Activated CD4-positive, alpha-beta memory T cell treated with anti-CD3 and anti-CD28 coated beads for 36 hours (primary cell): ENCODE data around the gene HOXB9. TPM values are rescaled to one million over a fixed set of nuclear protein-coding genes. Genes with fewer than 3 reads are reported as not detected.

Experiments
- CTCF ChIA-PET: fragments of 350-600 bp; sonication (Branson Sonifier 250); formaldehyde crosslinking; loops from one replicate; lab custom pipeline; 2021; ENCODE audit warnings: antibody characterized with exemption, inconsistent platforms; lab: Charles Lee
- POLR2A ChIA-PET: fragments of 350-600 bp; sonication (Branson Sonifier 250); formaldehyde crosslinking; loops from one replicate; lab custom pipeline; 2021; ENCODE audit warnings: antibody characterized with exemption; lab: Charles Lee
- DNase-seq: peaks from one replicate; pipeline ENCODE4 v3.0.0-alpha.2; 2020
- H3K27ac Mint-ChIP-seq: one replicate; pipeline ENCODE4 v1.8.0; 2021; ENCODE audit warnings: mixed read lengths
- H3K27me3 Mint-ChIP-seq: one replicate; pipeline ENCODE4 v1.8.0; 2021; ENCODE audit warnings: mixed read lengths
- H3K36me3 Mint-ChIP-seq: one replicate; pipeline ENCODE4 v1.8.0; 2021; ENCODE audit warnings: mixed read lengths
- H3K4me1 Mint-ChIP-seq: one replicate; pipeline ENCODE4 v1.8.0; 2021; ENCODE audit warnings: low read depth, mixed read lengths
- H3K4me3 Mint-ChIP-seq: one replicate; pipeline ENCODE4 v1.8.0; 2021; ENCODE audit warnings: mild to moderate bottlenecking, mixed read lengths
- H3K9me3 Mint-ChIP-seq: one replicate; pipeline ENCODE4 v1.8.0; 2021; ENCODE audit warnings: mixed read lengths
- intact Hi-C: fragments of 100-400 bp; cut with micrococcal nuclease; formaldehyde crosslinking; loops from one replicate; pipeline ENCODE4 v1.15.1; 2023
- total RNA-seq, 2 experiments: library from RNA; stranded (reverse); gene quantifications; one replicate each; pipeline ENCODE4 v1.2.3, GENCODE V29; 2021

The HOXB9 gene
- total RNA-seq, 2 experiments from 2014 or later = 1.4 to 1.5 TPM

GRCh38 chr17:48579471-48579759, 46.7 kb downstream of the HOXB9 start:
- intact Hi-C loops = loop anchor here (2.0 to 5.0 kb wide), 2 partner anchors 37 to 89 kb away; no protein-coding TSS in a partner anchor
- Mint-ChIP-seq H3K27ac (no peak overlapping the region), H3K4me1 (peaks cover 35% of the 10 kb centered on the region), H3K36me3 (no peaks in the 10 kb centered on the region), H3K27me3 (peaks cover 52% of the 10 kb centered on the region), H3K9me3 (no peaks in the 10 kb centered on the region), H3K4me3 (peak overlapping the region; percentile 80)
- ChIA-PET POLR2A (no interaction called here), CTCF (no interaction called here)
- DNase-seq = no peak

DNA sequence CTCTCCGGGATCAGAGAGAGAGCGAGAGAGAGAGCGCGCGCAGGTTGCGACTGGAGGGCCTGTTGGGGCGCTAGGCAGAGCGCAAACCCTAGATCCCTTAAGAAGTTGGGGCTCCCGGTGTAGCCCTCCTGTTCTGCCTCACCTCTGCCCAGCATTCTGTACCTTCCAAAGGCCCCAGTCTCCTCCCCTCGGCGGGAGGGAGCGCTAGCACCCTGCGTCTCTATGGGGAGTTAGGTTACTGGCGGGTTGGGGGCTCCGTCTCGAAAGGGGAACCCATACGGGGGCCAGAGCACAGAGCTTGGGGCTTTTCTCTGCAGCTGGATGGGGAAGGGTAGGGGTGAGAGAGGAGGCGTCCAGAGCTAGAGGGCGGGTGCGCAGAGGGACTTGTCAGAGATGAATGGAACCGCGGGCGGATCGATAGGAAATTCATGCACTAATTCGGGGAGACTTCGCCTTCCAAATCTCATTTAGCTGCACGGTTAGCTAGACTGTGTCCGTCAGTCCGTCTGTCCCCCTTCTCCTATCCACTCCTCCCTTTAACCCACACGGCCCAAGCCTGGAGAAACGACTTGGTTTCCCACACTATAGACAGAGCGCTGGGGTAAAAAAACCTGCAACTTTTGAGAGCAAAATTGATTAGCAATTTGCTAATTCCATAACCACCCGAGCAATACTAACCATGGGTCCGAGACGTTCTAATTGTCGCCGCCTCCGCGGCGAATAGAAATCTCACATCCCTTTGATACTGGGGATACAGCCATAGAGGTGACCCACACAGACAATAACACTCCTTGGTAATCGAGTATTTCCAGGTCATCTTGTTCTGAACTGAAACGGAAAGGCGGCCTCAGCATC, 47.3 kb downstream of the HOXB9 start:
- intact Hi-C loops = loop anchor here (2.0 to 5.0 kb wide), 2 partner anchors 37 to 88 kb away; no protein-coding TSS in a partner anchor
- H3K27me3 Mint-ChIP-seq = peaks cover 47% of the 10 kb centered on the region
- H3K27ac Mint-ChIP-seq = peak overlapping the region; percentile 59
- peak; percentile 34 for DNase-seq
- H3K9me3 Mint-ChIP-seq = no peaks in the 10 kb centered on the region
- no peaks in the 10 kb centered on the region for H3K36me3 Mint-ChIP-seq
- peak overlapping the region; percentile 80 for H3K4me3 Mint-ChIP-seq
- CTCF ChIA-PET = interaction anchor here (1.3 kb wide), 1 partner anchor 36 kb away, joined by 3 read pairs; no protein-coding TSS in a partner anchor
- peaks cover 35% of the 10 kb centered on the region for H3K4me1 Mint-ChIP-seq
- POLR2A ChIA-PET = no interaction called here

DNA sequence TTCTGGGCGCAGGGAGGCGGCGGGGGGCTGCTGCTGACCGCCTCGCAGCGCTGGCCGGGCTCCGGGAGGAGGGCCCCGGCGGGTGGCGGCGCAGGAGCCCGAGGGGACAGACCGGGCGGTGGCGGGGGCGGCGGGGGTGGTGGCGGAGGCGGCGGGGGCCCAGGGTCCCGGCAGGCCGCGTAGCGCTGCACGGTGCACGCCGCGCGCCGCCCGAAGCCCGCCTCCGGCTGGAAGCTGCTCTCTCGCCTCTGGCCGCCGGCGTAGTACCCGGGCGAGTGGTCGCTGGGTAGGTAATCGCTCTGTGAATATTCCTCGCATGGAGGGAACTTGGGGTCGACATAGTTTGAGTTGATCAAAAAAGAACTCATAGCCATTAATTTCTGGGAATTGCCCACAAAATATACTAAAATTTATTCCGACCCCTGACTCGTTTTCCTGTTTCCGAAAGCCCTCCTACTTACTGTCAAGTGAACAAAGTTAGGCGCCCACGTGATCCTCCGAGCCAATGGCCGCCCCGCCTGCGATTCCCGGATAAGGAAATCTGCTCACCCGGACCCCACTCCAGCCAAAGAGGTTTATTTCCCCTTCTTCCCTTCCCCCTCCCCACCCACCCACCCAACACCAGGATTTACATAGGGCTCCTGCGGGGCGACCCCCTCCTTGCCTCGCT, 48.1 kb downstream of the HOXB9 start, which contains the start of gene HOXB4:
Gene HOXB4, minus strand, starts transcription at position 405 of the 670 bp plus-strand sequence. Its CDS starts 31 bp downstream, at position 374.
- CTCF ChIA-PET = interaction anchor here (1.3 to 1.4 kb wide), 2 partner anchors 36 to 85 kb away, joined by 3 read pairs; no protein-coding TSS in a partner anchor
- H3K36me3 Mint-ChIP-seq = no peaks in the 10 kb centered on the region
- intact Hi-C loops = loop anchor here (2.0 to 5.0 kb wide), 2 partner anchors 36 to 87 kb away; no protein-coding TSS in a partner anchor
- peaks cover 35% of the 10 kb centered on the region for H3K4me1 Mint-ChIP-seq
- POLR2A ChIA-PET = interaction anchor here (1.0 kb wide), 1 partner anchor 34 kb away, joined by 3 read pairs; no protein-coding TSS in a partner anchor
- H3K9me3 Mint-ChIP-seq = no peaks in the 10 kb centered on the region
- peaks cover 42% of the 10 kb centered on the region for H3K27me3 Mint-ChIP-seq
- H3K4me3 Mint-ChIP-seq = peak within 1 kb of the TSS; percentile 80
- DNase-seq = peak; percentile 82
- H3K27ac Mint-ChIP-seq = peak within 1 kb of the TSS; percentile 59

DNA sequence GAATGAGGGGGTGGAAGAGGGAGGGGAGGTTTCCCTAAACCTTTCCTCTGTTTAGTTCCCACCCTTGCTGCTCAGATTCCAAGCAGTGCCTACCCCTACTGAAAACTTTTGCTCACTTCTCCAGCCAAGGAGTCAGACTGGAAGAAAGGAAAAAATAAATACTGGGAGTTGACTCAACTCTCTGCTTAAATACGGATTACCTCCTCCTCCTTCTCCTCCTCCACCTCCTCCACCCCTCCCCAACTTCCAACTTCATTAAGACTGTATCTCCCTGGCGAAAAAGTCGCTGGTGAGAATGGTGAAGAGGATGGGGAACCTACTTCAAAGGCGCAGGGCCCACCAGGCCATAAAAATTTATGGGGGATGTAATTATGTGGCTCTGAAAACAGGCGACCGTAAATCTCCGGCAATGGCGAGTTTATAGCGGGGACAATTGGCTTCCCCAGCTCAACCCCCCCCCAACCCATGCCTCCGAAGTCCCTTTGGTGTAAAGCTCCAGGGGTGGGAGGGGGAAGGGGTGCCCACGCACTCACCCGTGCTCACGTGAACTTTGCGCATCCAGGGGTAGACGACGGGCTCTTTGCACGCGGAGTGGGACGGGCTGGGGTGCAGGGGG, 48.7 kb downstream of the HOXB9 start:
- Mint-ChIP-seq H3K4me3 (peak overlapping the region; percentile 76), H3K36me3 (no peaks in the 10 kb centered on the region), H3K27me3 (peaks cover 36% of the 10 kb centered on the region), H3K9me3 (no peaks in the 10 kb centered on the region), H3K27ac (peak overlapping the region; percentile 56), H3K4me1 (peaks cover 35% of the 10 kb centered on the region)
- ChIA-PET CTCF (interaction anchor here (1.3 to 1.4 kb wide), 2 partner anchors 35 to 85 kb away, joined by 3 read pairs; no protein-coding TSS in a partner anchor), POLR2A (interaction anchor here (1.0 kb wide), 1 partner anchor 34 kb away, joined by 3 read pairs; no protein-coding TSS in a partner anchor)
- DNase-seq = peak; percentile 30
- intact Hi-C loops = loop anchor here (5.0 kb wide), 1 partner anchor 35 kb away; no protein-coding TSS in a partner anchor

DNA sequence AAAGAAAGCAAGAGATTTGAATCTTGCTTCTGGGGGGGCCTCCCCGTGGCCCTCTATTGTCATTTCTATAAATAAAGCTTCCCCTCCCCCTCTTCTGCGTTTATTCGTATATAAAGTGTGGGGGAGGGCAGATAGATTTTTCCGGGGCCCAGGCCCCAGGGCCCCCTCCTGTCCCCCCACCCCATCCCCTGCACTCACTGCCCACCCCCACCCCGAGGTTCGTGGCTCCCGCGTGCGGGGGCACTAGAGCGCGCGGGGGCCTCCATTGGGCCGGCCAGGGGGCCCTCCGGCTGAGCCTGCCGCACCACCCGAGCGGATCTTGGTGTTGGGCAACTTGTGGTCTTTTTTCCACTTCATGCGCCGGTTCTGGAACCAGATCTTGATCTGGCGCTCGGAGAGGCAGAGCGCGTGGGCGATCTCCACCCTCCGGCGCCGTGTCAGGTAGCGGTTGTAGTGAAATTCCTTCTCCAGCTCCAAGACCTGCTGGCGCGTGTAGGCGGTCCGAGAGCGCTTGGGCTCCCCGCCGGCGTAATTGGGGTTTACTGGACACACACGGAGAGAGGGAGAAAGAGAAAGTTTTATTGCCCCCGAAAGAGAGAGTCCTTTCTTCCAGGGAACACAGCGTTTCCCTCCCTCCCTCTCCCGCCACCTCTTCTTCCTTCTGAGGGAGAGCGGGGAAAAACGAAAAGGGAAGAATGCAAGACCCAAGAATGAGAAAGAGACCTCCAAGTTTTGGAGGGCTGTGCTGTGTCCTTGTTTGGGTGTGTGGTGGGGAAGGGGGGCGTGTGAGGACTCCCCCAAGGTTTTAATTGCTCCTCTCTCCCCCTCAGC, 49.5 kb downstream of the HOXB9 start:
- Mint-ChIP-seq H3K27ac (no peak overlapping the region), H3K4me1 (peaks cover 34% of the 10 kb centered on the region), H3K9me3 (no peaks in the 10 kb centered on the region), H3K36me3 (no peaks in the 10 kb centered on the region), H3K27me3 (peaks cover 32% of the 10 kb centered on the region), H3K4me3 (peak overlapping the region; percentile 76)
- DNase-seq = no peak
- CTCF ChIA-PET = interaction anchor here (1.4 kb wide), 1 partner anchor 84 kb away, joined by 3 read pairs; no protein-coding TSS in a partner anchor
- intact Hi-C loops = loop anchor here (5.0 kb wide), 1 partner anchor 34 kb away; no protein-coding TSS in a partner anchor
- POLR2A ChIA-PET = no interaction called here

- POLR2A ChIA-PET = no interaction called here
- CTCF ChIA-PET = interaction anchor here (1.0 to 2.1 kb wide), 2 partner anchors 12 to 84 kb away, joined by 3 to 5 read pairs; no protein-coding TSS in a partner anchor
- intact Hi-C loops = loop anchor here (5.0 kb wide), 1 partner anchor 34 kb away; no protein-coding TSS in a partner anchor
- Mint-ChIP-seq H3K36me3 (no peaks in the 10 kb centered on the region), H3K27ac (no peak overlapping the region), H3K4me1 (peaks cover 27% of the 10 kb centered on the region), H3K9me3 (no peaks in the 10 kb centered on the region), H3K4me3 (peak overlapping the region; percentile 13), H3K27me3 (peaks cover 24% of the 10 kb centered on the region)
- no peak for DNase-seq
Observed at GRCh38 chr17:48575673-48576478, 50.3 kb downstream of the HOXB9 start.

- H3K36me3 Mint-ChIP-seq = no peaks in the 10 kb centered on the region
- intact Hi-C loops = loop anchor here (5.0 kb wide), 1 partner anchor 33 kb away; no protein-coding TSS in a partner anchor
- peaks cover 20% of the 10 kb centered on the region for H3K4me1 Mint-ChIP-seq
- H3K27me3 Mint-ChIP-seq = peaks cover 17% of the 10 kb centered on the region
- DNase-seq = no peak
- H3K27ac Mint-ChIP-seq = no peak overlapping the region
- no peaks in the 10 kb centered on the region for H3K9me3 Mint-ChIP-seq
- POLR2A ChIA-PET = no interaction called here
- H3K4me3 Mint-ChIP-seq = no peak overlapping the region
- CTCF ChIA-PET = interaction anchor here (1.0 to 2.1 kb wide), 2 partner anchors 12 to 83 kb away, joined by 3 to 5 read pairs; no protein-coding TSS in a partner anchor
Observed at GRCh38 chr17:48575066-48575582, 51.0 kb downstream of the HOXB9 start.

GRCh38 chr17:48574505-48575065, 51.6 kb downstream of the HOXB9 start:
- ChIA-PET CTCF (interaction anchor here (0.6 to 2.1 kb wide), 3 partner anchors 13 to 151 kb away, joined by 3 to 5 read pairs (median 3); no protein-coding TSS in a partner anchor), POLR2A (no interaction called here)
- Mint-ChIP-seq H3K9me3 (no peaks in the 10 kb centered on the region), H3K27me3 (peaks cover 13% of the 10 kb centered on the region), H3K27ac (no peak overlapping the region), H3K36me3 (no peaks in the 10 kb centered on the region), H3K4me1 (peaks cover 17% of the 10 kb centered on the region), H3K4me3 (no peak overlapping the region)
- DNase-seq = no peak
- intact Hi-C loops = loop anchor here (5.0 kb wide), 1 partner anchor 32 kb away; no protein-coding TSS in a partner anchor

- POLR2A ChIA-PET = no interaction called here
- DNase-seq = no peak
- H3K27me3 Mint-ChIP-seq = peaks cover 10% of the 10 kb centered on the region
- H3K9me3 Mint-ChIP-seq = no peaks in the 10 kb centered on the region
- H3K4me3 Mint-ChIP-seq = no peak overlapping the region
- CTCF ChIA-PET = no interaction called here
- H3K36me3 Mint-ChIP-seq = no peaks in the 10 kb centered on the region
- peaks cover 5% of the 10 kb centered on the region for H3K4me1 Mint-ChIP-seq
- no peak overlapping the region for H3K27ac Mint-ChIP-seq
- intact Hi-C loops = no loop called here
Observed at GRCh38 chr17:48571826-48572417, 54.2 kb downstream of the HOXB9 start.
